HCEC 1CT (cell line): ENCODE results near the gene ZBTB45.
"Not testable (repeated sequence)": the region's sequence is repeated elsewhere in the genome, so short reads cannot be mapped to it uniquely, and the experiment has no call there.

Experiments
- DNase-seq: peaks from one replicate; pipeline ENCODE4 v3.0.0-alpha.2; 2017

The ZBTB45 gene

DNA sequence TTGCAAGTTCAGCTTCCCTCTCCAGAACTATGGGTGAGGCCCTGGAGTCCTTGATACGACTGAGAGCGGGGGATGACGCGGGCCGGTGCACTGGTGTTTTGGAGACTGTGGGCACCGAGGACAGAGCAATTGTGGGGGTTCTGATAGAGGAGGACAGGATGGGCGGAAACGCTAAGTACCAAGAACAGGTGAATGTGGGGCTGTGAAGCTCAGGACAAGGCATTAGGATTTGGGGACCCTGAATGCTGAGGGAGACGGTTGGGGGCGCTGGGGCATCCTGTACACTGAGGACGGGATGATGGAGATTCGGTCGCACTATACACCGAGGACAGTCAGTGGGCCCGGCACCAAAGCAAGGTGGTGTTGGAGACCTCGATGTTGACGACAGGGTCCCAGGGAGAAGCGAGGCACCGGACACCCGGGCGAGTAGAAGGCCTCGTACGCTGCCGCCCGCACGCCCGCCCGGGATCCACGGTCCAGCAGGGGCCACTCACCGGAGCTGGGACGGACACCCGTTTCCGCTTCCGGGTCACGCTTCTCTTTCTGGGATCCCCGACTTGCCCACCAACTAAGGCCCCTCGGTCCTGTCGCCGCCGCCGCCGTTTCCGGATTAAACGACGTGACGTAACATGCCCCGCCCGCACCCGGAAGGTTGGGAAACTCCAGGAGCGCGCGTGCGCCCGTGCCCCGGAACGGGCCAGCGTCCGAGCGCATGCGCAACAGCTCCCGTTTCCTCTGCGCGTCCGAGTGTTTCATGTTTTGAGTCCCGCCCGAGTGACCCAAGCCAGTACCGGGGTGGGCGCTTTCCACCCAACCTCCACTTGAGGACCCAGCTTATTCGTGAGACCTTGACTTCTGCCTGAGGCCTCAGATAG lies 35.1 kb upstream of the ZBTB45 start, which contains the start of gene CHMP2A:
TSS of gene CHMP2A (minus strand) at position 612 of the 875 bp plus-strand sequence. CDS start 893 bp downstream, outside the sequence.
- peak; percentile 95 for DNase-seq

DNA sequence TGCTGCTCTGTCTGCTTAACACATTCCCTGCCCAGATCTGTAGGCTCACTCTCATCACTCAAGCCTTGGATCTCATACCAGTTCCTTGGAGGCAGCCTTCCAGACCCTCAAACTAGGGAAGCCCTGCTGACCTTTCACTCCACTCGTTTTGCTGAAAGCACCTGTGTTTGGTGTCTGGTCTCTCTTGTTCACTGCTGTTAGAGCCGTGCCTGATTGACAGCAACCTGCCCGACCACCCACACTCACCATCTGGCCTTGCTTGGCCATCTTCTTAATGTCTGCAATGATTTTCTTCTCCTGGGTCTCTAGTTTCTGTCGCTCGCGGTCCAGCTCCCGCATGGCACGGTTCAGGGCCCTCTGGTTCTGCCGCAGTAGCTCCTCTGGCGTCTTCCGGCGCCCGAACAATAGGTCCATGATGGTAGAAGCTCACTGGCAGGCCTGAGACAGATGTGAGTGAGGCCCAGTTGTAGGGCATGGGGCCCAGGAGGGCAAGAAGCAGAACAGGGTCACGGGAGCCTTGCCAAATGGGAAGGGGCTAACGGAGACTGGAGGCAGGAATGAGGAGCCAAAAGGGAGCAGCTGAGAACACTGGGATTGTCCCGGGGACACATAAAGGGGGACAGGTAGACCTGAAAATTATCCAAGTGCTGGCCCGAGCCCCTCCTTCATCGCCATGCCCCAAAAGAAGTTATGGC lies 34.3 kb upstream of the ZBTB45 start:
- DNase-seq = no peak

DNA sequence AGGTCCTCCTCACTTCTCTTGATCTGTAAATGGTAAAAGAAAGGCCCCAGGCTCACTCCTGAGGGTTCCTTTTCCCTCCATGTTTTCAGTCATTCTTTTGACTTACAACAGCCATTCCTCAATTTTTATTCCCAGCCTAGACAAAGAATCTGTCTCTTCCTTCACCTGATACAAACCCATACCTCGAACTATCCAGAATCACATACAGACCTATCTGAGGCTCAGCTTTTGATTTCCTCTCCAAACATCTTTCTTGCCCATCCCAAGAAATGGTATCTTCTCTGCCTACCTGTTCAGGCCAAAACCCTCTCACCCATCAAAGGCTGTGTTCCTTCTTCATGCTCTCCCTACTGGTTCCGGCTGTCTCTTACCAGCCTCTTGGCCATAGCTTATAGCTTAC lies 33.0 kb upstream of the ZBTB45 start:
- no peak for DNase-seq

DNA sequence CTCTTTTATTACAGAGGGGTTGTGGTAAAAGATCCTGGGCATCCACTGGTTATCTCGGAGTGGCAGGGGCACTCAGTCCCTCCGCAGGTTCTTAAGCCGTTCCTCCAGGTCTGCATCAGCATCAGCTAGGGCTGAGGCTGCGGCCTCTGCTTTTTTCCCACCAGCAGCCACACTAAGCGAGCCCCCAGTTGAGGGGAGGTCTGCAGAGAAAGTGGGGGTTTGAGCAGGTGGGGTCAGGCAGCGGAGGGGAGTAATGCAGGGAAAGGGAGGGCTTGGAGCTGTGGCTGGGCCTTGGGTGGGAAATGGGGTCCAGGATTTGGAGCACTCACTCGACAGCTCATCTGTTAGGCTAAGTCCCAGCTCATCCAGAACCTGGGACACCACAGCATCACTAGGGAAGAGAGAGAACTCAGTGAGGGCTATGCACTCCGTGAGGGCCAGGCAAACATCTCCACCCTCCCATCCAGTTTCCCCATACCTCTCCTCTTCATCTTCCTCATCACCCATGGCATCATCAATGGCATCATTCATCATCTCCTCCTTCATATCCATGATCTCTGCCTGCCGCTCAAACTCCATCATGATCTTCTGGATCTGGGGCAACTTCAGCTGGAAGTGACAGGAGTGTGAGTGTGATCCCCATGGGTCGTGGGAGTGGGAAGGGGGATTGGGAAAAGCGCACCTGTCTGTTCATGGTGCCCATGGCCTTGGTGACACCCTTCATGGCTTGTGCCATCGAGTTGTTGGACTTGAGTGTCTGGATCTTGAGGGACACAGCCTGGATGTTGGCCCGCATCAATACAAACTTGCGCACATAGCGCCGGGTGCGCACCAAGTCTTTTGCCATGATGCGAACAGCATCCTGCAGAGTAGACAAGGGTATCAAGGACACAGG lies 32.2 kb upstream of the ZBTB45 start:
- DNase-seq = no peak

DNA sequence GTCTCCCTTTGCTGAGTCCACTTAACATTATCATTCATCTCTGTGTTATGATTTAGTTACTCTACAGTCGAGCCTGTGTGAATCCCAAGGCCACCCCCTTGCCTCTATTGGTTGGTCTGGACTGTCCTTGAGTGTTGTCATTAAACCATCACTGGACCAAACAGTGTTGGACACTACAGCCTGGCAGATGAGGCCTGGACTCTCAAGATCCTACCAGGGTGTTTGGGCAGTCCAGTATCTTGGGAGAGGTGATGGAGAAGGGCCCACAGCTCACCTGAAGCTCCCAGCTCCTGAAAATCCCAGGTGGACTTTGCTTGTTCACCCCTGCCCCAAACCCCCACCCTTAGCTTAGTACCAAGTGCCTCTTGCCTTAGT lies 31.5 kb upstream of the ZBTB45 start:
- no peak for DNase-seq

DNA sequence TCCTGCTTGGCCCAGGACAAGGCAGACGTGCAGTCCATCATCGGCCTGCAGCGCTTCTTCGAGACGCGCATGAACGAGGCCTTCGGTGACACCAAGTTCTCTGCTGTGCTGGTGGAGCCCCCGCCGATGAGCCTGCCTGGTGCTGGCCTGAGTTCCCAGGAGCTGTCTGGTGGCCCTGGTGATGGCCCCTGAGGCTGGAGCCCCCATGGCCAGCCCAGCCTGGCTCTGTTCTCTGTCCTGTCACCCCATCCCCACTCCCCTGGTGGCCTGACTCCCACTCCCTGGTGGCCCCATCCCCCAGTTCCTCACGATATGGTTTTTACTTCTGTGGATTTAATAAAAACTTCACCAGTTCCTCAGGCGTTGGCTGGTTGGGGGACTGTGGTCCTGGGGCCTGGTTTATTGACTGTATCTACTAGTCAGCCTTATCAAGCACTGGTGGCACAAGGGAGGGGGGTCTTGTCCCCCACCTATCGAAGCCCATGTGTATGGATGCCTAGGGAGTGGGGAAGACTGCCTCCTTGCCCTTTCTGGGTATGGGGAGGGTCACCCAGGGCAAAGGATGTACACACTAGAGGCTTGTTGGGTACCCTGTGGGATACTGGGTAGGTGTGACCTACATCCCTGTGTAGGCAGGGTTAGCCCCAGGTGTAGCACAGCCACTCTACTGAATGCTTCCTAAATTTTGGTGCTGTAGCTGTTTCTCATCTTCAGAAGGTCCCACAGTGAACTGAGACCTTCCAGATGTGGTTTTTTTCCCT lies 30.9 kb upstream of the ZBTB45 start:
- DNase-seq = no peak

DNA sequence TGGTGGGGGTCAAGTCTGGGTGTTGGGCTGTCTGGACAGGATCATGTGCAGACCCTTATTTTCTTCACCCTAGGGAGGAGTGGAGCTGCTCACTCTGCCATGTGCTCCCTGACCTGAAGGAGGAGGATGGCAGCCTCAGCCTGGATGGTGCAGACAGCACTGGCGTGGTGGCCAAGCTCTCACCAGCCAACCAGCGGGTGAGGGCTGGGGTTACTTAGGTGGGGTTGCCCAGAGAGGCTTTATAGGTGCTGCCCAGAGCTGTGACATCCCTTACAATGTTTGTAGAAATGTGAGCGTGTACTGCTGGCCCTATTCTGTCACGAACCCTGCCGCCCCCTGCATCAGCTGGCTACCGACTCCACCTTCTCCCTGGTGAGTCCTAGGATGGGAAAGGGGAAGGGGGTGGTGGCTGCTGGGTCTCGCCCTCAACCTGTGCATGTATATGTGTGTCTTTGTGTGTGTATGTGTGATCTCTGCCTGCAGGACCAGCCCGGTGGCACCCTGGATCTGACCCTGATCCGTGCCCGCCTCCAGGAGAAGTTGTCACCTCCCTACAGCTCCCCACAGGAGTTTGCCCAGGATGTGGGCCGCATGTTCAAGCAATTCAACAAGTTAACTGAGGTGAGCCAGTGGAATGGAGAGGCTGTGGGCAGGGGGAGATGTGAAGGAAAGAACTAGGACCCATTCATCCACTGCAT lies 30.2 kb upstream of the ZBTB45 start:
- no peak for DNase-seq

DNA sequence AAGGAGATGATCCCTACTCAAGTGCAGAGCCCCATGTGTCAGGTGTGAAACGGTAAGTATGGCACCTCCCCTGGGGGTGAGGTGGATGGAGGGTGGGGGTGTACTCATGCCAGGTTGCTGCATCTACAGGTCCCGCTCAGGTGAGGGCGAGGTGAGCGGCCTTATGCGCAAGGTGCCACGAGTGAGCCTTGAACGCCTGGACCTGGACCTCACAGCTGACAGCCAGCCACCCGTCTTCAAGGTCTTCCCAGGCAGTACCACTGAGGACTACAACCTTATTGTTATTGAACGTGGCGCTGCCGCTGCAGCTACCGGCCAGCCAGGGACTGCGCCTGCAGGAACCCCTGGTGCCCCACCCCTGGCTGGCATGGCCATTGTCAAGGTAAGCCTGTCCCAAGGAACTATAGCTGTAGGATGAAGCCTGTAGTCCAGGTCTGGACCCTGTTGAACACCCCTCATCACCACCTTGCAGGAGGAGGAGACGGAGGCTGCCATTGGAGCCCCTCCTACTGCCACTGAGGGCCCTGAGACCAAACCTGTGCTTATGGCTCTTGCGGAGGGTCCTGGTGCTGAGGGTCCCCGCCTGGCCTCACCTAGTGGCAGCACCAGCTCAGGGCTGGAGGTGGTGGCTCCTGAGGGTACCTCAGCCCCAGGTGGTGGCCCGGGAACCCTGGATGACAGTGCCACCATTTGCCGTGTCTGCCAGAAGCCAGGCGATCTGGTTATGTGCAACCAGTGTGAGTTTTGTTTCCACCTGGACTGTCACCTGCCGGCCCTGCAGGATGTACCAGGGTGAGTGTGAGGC lies 29.5 kb upstream of the ZBTB45 start:
- DNase-seq = no peak

DNA sequence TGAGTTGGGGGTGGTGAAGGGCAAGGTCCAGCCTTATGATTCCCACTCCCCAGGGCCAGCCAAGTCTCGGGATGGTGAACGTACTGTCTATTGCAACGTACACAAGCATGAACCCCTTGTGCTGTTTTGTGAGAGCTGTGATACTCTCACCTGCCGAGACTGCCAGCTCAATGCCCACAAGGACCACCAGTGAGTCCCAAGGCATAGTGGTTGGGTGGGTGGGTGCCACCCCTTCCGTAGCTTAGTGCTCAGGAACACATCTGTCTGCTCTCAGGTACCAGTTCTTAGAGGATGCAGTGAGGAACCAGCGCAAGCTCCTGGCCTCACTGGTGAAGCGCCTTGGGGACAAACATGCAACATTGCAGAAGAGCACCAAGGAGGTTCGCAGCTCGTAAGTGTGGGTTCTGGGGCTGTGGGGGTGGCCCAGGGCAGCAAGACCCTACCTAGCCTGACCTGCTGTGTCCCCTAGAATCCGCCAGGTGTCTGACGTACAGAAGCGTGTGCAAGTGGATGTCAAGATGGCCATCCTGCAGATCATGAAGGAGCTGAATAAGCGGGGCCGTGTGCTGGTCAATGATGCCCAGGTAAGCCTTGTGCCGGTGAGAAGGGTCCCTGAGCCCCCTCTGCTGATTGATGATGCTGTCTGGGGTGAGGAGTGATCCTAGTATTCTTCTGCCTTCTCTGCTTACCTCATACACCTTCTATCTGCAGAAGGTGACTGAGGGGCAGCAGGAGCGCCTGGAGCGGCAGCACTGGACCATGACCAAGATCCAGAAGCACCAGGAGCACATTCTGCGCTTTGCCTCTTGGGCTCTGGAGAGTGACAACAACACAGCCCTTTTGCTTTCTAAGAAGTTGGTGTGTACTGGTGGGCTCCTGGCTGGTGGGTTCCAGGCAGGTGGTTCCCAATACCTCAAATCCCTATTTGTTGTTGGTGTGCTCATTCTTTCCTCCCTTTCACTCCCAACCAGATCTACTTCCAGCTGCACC lies 28.0 kb upstream of the ZBTB45 start:
- DNase-seq = no peak

DNA sequence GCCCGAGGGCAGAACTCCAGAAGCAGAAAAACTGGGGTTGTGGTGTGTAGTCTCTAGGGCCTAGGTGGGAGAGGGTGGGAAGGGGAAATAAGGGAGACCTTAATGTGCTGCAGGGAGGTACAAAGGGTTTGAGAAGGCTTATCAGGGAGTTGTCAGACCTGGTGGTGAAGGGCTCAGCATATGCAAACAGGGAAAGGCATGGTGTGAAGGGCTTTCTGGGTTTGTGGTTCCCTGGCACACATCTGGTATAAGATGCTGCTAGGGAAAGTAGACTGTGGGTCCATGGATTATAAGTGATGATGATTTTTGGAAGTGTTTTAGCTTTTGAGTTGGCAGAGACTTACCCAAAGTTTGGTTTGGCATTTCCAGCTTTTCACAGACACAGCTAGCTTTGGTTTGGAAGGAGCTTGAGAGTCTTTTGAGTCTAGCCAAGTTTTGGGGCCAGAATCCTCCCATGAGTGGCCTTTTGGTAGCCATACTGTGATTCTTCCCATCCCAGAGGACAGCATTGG lies 26.5 kb upstream of the ZBTB45 start:
- DNase-seq = no peak

DNA sequence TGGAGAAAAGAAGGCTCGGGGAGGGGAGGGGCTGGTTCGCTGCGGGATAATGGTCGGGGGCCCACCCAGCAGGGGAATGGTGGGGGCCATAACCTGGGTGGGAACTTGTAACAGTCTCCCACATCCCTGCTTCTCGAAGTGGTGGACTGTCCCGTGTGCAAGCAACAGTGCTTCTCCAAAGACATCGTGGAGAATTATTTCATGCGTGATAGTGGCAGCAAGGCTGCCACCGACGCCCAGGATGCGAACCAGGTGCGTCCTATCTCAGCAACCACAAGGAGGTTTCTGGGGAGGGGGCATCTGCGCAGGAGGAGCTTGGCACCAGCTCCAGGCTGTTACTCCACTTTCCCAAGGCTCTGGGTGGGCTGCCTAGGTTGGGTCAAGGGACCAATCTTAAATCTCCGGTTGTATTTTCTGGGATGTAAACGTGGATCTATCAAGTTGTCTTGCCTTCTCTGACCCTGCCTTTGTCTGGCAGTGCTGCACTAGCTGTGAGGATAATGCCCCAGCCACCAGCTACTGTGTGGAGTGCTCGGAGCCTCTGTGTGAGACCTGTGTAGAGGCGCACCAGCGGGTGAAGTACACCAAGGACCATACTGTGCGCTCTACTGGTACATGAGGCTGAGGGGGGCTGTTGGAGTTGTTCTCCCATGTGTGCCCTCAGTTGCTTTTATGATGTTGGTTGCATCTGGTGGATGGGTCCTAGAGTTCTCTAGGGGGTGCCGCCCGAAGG lies 25.8 kb upstream of the ZBTB45 start:
- no peak for DNase-seq

DNA sequence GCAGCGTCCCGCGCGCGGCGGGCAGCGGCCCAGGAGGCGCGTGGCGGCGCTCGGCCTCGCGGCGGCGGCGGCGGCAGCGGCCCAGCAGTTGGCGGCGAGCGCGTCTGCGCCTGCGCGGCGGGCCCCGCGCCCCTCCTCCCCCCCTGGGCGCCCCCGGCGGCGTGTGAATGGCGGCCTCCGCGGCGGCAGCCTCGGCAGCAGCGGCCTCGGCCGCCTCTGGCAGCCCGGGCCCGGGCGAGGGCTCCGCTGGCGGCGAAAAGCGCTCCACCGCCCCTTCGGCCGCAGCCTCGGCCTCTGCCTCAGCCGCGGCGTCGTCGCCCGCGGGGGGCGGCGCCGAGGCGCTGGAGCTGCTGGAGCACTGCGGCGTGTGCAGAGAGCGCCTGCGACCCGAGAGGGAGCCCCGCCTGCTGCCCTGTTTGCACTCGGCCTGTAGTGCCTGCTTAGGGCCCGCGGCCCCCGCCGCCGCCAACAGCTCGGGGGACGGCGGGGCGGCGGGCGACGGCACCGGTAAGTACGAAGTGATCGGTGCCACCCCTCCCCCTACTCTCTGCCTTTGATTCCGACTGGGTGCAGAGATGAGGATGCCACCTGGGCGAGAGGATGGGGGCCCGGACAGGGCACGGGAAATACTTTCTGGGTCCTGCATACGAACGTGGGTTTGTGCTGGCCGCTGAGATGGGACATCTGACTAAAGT lies 25.1 kb upstream of the ZBTB45 start:
- DNase-seq = peak; percentile 39

DNA sequence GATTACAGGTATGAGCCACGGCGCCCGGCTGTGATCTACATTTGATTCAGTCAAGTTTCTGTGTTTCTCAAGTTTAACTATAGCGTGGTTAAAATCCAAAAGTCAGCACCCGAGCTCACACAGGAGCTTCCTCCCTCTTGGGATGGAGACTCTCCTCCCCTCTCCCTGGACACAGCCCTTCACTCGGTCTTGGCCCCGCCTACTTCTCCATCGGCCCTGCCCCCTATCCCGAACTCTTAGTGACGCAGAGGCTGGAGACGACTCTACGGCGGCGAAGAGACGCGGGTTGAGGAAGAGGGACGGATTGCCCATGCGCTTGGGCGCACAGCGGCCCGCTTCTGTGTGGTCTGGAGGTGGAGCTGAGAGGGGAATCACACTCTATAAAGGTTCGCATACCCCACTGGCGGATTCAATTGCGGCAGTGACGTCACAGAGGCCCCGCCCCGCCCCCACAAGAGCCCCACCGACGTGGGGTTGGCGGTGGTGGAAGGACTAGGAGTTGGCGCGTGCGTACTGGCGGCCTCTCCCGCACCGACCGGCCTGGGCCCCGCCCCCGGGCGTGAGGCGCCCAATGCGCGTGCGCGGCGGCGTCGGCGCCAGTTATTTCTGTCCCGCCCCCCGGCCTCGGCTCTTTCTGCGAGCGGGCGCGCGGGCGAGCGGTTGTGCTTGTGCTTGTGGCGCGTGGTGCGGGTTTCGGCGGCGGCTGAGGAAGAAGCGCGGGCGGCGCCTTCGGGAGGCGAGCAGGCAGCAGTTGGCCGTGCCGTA lies 24.4 kb upstream of the ZBTB45 start, which contains the start of gene TRIM28:
TSS of gene TRIM28 (plus strand) at position 239 of the 765 bp plus-strand sequence. CDS start 694 bp downstream, outside the sequence.
- DNase-seq = peak; percentile 98

DNA sequence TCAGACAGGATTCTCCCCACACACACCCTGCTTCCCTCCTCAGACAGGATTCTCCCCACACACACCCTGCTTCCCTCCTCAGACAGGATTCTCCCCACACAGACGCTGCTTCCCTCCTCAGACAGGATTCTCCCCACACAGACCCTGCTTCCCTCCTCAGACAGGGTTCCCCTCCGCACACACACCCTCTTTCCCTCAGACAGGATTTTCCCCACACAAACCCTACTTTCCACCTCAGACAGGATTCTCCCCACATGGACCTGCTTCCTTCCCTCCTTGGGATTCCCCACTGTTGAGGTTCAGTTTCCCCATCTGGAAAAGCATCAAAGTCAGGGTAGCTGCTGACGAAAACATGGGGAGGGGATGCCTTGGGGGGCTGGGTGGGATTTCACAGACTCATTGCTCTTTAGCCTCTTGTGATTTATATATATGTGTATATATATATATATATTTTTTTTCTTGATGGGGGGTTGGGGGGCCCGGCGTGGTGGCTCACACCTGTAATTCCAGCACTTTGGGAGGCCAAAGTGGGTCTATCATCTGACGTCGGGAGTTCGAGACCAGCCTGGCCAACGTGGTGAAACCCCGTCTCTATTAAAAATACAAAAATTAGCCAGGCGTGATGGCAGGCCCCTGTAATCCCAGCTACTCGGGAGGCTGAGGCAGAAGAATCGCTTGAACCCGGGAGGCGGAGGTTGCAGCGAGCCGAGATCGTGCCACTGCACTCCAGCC lies 23.2 kb upstream of the ZBTB45 start:
- DNase-seq = not testable (repeated sequence)

DNA sequence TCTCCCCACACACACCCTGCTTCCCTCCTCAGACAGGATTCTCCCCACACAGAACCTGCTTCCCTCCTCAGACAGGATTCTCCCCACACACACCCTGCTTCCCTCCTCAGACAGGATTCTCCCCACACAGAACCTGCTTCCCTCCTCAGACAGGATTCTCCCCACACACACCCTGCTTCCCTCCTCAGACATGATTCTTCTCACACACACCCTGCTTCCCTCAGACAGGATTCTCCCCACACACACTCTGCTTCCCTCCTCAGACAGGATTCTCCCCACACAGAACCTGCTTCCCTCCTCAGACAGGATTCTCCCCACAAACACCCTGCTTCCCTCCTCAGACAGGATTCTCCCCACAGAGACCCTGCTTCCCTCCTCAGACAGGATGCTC lies 19.6 kb upstream of the ZBTB45 start:
- DNase-seq = not testable (repeated sequence)
